Measurements from ENCODE around the gene NR2C1.
"Not testable (repeated sequence)": the region's sequence is repeated elsewhere in the genome, so short reads cannot be mapped to it uniquely, and the experiment has no call there.

The NR2C1 gene

DNA sequence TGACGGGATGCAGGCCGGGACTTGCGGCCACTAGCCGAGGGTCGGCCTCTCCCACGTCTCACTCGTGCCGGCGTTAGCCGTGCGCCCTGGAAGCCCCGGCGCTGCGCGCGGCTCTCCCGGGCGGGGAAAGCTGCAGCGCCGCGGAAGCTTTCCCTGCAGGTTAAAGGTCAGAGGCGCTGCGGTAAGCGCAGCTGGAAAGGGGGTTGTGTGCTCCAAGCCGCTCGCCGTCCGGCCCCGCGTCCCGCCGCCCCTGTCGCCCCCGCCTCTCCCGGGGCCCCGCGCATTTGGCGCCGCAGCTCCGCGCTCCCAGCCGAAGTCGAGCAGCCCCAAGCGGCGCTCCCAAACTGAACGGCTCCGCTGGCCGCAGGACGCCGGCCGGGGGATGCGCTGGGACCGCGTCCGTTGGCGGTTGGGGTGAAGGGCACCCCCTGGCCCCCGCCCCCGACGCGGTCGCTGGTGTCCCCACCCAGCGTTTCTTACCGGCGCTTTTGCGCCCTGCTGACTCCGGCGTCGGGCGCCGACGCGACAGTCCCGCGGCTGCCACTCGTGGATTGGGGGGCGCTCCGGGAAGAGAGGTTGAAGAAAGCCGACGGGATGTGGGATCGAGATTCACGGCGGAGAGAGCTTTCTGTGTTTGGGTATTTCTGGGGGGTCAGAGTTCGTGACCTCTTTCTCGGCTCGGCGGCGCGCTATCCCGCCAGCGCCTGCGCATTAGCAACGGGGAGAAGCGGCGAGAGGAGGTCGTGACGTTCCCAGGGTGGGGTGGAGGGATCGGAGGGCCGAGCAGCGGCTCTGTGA, at the start of gene NR2C1:
Gene NR2C1 (minus strand): TSS at position 719 of the 798 bp plus-strand sequence. CDS start 6,234 bp downstream, outside the sequence.
- peak; percentile 95 for DNase-seq

DNA sequence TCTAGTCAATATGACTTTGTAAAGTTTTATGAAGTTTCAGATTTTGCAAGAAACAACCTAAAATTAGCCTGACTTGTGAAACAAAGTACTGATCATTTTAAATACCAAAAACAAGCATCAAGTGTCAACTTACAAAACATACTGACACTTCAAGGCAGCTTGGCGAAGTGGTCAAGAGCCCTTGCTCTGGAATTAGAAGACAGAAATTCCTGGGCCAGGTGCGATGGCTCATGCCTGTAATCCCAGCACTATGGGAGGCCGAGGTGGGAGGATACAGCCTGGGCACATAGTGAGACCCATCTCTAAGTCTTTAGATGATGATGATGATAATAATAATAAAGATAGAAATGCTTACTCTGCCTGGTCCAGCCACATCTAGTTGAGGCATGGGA, 45.4 kb upstream of the NR2C1 start:
- DNase-seq, result no peak

DNA sequence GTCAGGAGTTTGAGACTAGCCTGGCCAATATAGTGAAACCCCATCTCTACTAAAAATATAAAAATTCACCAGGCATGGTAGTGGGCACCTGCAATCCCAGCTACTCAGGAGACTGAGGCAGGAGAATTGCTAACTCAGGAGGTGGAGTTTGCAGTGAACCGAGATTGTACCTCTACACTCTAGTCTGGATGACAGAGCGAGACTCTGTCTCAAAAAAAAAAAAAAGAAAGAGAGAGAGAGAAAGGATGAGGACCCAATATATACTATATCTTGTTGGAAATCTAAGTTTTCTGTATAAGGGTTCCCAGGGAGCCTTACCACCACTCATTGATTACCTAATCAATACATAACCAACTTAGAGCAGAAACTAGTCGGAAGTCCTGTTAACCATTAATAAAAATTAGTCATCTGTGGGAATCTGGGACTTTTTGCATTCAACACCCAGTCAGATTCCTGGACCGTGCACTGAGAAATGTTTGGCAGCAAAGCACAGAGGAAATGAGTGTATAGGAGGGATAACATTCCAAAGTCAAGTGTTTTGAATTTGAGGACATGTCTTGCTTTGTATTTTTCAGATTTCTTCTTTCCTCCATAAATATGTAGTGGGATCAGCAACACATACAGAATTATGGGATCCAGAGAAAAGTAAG, 44.8 kb upstream of the NR2C1 start:
- no peak for DNase-seq

DNA sequence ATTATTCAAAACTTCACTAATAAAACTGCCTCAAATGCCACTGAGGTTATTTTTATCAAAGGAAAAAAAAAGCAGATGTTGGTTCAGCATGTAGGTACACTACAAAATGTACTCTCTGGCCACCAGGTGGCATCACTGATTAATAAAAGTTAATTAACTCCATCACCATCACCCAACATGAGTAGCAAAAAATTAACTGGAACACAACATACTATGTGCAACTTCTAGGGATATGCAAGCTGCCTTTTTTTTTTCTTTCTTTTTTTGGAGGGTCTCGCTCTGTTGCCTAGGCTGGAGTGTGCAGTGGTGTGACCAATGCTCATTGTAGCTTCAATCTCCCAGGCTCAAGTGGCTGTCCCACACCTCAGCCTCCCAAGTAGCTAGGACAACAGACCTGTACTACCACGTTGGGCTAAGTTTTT, 43.8 kb upstream of the NR2C1 start:
- peak; percentile 77 for DNase-seq

DNA sequence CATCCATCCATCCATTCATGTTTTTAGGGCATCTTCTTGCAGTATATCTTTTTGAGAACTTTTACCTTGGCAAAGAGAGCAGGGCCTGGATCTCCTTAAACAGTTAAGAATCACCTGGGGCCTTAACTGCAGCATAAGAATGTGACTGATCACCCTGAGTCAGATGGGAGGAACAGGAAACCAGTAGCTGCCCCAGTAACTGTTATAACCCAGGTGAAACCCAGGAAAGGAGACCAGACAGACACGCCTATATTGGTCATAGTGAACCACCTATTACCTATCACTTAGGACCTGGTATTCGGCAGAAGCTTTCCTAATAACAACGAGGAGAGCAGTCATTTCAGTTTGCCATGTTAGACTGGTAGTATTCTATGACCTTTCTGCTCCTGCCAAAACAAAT, 43.4 kb upstream of the NR2C1 start:
- DNase-seq, result no peak

DNA sequence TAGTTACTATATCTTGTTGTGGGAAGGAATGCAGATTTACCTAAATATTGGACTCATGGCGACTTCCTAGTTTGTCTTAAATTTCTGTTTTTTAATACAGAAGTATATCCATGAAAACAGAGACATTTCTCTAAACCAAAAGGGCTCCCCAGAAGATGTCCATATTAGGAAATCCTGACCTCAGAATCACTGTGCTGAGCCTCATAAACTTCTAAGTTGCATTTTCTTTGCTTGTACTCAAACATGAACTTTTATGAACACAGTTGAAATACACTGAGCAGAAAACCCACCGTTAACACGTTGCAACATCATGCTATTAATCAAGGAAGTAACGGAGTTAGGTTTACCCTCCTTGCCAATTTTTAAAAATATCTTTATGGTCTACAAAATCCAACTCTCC, 42.9 kb upstream of the NR2C1 start:
- no peak for DNase-seq

DNA sequence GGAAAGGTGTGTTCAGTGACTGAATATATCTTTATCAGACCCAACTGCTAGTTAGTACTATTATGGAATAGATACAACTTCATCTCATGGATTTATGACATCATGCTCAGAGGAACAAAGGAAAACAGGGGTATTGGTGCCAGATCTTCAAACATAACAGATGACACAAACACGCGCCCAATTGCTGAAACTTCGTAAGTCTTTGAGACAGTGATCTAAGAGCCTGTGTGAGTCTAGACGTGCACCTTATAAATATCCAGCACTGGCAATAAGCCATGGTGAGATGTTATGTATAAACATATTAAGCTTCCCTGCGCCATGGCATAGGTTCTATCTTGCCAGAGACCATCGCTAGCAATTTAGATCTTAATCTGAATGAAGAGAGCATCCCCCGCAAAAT, 42.2 kb upstream of the NR2C1 start:
- DNase-seq, result no peak

DNA sequence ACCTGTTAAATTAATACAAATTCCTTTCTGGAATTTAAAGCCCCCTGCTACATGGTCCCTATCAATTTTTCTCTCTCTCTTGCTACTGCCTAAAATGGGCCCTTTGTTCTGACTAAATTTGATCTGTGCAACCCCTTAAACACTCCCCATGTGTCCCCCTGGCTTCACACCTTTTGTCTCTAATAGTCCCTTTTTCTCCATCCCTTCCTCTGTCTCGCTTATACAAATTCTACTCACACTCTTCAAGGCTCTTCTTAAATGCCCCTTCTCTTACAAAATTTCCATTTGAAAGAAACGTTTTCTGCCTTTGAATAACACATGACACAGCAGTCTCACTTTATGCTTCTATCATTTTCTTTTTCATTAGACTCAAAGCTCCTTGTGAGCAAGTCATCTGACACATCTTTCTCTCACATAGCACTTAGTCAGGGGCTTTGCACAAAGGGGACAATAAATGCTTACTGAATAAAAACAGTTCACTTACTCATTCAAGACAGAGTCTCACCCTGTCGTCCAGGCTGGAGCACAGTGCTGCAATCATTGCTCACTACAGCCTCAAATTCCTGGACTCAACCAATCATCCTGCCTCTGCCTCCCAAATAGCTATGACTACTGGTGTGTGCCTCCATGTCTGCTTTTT, 41.5 kb upstream of the NR2C1 start:
- DNase-seq, result no peak

DNA sequence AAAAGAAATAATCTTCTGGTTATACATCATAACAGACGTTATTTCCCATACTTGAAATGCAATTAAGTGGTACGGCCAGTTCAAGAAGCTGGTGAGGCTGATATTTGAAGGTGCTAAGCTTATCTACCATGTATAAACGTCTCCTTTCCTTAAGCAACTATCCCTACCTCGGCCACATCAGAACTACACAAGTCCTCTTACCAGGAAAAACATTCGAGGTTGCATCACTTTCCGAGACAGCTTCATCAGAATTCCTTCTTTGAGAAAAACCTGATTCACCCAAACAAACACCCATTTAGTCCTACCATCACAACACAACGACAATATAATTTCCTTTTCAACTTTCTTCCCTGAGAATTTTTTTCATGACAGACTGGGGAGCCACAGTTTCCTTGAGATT, 33.9 kb upstream of the NR2C1 start:
- DNase-seq, result no peak

DNA sequence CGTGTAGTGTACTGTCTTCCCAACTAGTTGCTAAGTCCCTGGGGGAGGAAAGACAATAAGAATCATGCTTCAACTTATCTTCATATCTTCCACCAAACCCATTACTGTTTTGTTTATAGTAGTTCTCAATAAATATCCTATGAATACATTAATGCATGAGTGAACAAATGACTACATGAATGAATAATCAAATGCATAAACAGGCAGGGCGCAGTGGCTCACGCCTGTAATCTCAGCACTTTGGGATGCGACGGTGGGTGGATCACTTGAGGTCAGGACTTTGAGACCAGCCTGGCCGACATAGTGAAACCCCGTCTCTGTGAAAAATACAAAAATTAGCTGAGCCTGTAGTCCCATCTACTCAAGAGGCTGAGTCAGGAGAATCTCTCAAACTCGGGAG, 32.1 kb upstream of the NR2C1 start:
- no peak for DNase-seq

DNA sequence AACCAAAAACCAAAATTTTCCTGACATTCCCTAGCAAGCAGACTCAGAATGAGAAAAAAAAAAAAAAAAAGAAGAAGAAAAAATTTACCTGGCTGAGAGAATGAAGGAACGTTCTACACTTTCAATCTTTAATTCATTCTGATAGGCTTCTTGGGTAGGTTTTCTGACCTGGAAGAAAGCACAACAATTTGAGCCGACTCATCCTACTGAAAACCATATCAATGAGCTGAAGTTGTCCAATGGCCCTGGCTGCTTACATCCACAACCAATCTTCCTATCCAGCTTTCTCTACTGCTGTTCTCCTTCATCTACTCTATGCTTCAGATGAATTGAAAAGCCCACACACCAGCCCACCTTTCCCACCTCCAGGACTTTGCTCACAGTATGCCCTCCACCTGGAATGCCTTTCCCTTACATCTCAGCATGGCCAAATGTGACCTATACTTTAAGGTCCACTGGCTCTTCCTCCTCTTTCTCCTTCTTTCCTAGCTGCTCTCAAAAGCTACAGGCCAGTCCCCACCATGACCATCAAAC, 31.6 kb upstream of the NR2C1 start:
- DNase-seq, result no peak

DNA sequence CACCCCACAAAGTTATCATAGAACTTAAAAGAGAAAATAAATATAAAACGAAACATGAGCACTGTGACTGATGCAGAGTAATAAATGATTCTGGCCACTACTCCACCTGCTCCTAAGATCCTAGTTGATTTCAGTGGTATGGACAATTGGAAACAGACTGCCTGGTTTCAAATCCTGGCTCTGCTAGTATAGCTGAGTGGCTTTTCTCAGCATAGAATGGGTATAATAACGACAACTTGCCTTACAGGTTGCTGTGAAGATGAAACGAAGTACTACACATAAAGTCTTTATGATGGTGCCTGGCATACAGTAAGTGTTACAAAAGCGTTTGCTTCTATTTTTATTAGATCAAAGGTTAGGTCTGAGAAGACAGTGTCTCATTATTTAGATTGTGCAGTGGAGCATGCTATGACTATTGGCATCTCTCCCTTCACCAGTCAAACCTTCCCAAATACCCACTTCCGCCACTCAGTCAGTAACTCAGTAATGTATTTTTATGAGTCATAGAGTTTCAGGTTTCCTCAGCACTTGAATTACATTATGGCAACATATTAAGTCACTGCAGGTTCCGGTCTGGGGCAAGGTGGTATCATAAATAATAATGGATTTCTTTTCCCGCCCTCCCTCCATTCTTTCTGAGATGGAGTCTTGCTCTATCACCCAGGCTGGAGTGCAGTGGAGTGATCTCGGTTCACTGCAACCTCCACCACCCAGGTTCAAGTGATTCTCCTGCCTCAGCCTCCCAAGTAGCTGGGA, 29.7 kb upstream of the NR2C1 start:
- DNase-seq, result peak; percentile 10

DNA sequence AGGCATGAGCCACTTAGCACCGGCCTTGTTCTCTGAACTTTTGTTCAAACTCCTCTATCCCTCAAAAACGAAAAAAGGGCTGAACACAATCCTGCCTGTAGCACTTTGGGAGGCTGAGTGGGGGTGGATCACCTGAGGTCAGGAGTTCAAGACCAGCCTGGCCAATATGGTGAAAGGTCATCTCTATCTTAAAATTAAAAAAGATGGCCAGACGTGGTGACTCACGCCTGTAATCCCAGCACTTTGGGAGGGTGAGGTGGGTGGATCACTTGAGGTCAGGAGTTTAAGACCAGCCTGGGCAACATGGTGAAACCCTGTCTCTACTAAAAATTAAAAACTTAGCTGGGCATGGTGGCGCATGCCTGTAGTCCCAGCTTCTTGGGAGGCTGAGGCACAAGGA, 28.5 kb upstream of the NR2C1 start:
- DNase-seq, result not testable (repeated sequence)

DNA sequence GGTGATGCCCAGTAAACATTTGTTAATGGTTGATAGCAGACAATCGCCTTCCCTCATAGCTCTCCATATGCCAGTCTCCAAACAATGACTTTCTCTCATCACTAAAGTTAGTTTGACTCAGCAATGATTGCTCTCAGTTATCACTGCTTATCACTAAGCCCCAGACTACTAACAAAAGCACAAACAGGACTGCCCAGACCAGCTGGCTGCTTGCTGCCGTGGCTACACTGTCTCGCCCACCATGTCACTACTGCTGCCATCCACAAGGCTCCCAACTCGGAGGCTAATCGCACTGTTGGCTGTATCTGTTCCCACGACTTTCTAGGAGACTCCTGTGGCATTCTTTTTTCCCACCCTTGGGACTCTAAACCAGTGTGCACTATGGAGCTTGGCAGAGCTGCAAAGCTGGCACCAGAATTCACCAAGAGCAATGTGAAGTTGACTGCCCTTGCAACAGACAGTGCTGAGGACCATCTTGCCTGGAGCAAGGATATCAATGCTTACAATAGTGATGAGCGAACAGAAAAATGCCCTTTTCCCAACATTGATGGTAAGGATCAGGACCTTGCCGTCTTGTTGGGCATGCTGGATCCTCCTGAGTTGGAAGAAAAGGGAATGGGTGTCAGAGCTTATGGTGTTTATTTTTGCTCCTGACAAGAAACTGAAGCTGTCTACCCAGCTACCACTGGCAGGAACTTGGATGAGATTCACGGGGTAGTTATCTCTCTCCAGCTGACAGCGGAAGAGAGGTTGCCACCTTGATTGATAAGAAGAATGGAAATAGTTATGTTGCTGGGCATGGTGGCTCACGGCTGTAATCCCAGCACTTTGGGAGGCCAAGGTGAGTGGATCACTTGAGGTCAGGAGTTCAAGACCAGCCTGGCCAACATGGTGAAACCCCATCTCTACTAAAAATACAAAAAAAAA, 27.1 kb upstream of the NR2C1 start:
- DNase-seq, result no peak

DNA sequence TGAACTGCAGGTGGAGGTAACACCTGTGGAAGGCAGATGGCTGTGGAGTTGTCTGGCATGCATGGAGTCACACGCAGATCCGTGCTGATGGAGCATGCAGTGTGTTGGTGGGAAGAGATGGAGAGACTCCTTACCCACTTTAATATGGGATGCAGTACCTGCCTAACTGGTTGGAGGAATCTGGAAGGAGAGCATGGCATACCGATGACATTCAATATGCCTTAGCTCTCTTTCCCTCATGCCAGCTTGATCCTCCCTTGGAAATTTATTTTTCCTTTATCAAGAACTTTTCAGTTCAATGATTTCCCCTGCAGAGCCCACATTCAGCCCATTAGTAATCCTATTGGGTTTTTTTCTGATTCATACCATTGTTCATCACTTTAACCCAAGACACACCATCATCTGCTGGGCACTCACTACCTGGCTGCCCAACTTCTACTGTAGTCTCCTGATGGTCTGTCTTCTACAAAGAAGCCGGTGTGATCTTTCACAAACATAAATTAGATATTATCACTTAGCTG, 25.9 kb upstream of the NR2C1 start:
- no peak for DNase-seq

DNA sequence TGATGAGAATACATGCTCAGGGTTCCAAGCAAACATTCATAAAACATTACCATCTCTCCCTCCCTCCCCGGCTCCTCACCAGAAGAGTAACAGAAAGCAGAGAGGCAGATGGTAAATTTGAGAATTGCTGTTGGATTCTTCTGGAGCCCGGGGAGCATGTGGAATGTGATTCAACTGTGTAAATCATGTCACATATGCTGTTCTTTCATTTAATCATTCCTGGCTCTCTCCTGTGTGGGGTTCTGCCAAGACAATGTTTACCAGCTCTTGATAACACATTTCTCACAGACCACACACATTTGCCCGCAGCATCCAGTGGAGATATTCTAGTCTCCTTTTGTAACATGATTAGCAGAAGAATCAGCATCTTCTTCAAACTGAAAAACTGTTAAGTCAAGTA, 23.4 kb upstream of the NR2C1 start:
- no peak for DNase-seq

DNA sequence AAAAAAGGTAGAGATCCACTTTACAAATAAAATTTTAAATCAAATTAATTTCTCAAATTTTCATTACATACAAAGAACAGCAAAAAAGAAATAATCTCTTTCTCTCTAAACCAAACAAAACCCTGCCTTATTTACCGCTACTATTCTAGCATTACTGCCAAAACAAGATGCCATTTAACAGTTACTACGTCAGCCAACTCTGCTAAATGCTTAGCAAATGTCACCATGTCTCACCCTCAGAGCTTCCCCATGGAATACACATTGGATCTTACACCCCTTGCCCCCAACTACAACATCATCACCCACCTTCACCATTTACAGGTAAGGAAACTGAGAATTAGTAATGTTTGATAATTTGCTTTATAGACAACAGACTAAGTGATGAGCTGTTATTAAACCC, 23.0 kb upstream of the NR2C1 start:
- no peak for DNase-seq

DNA sequence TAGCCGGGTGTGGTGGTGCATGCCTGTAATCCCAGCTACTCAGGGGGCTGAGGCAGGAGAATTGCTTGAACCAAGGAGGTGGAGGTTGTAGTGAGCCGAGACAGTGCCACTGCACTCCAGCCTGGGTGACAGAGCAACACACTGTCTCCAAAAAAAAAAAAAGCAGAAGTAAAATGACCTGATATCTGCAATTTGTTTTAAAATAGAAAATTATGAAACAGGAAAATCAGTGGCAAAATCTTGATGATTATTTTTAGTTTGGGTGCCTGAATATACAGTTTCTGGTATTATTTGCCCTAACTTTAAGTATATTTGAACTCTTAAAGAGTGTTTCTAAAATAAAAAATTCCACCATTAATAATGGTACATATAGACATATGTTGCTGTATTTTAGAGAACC, 22.4 kb upstream of the NR2C1 start:
- DNase-seq, result not testable (repeated sequence)

DNA sequence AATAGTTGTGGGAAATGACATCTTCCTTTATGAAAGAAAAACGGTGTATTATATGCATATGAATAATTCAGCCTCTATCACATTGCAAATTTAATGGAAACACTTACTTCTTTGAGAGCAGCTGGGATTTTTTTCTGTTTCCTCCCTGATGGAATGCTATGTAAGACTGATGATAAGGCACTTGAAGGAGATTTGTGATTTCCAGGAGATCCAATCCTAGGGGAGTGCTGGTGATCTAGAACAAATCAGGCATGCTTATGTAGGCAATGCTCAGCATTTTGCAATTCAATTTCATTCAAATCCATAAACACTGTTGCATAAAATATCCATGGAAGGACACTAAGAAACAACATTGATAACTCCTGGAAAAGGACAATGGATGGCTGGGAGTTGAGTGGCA, 16.0 kb upstream of the NR2C1 start:
- no peak for DNase-seq

DNA sequence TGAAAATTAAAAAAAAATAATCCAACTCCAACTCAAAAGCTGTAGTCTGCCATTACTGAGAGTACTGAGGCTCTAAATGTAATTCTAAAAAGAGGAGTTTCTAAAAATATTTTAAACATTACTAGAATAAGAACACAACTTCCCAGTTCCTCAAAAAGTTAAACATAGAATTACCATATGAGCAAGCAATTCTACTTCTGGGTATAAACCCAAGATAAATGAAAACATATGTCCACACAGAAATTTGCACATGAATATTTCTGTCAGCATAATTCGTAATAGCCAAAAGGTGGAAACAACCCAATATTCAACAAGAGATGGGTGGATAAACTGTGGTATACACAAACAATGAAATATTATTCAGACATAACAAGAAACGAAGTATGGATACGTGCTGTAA, 15.0 kb upstream of the NR2C1 start:
- no peak for DNase-seq

DNA sequence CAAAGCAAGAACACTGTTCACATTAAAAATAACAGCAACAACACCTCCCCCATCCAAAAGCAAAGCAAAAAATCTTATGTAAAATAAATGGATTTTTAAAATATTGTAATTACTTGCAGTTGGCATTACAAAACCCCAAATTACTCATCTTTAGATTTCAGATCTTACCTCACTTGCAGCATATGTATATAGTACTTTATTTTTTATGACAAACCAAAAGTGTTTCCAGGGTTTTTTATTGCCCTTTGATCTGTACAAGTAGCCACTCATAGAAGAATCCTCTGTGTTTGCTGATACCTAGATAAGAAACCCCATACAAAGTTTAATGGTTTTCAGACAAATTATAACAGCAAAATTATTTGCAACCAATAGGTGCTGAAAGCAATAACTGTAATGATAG, 12.2 kb upstream of the NR2C1 start:
- DNase-seq, result no peak

DNA sequence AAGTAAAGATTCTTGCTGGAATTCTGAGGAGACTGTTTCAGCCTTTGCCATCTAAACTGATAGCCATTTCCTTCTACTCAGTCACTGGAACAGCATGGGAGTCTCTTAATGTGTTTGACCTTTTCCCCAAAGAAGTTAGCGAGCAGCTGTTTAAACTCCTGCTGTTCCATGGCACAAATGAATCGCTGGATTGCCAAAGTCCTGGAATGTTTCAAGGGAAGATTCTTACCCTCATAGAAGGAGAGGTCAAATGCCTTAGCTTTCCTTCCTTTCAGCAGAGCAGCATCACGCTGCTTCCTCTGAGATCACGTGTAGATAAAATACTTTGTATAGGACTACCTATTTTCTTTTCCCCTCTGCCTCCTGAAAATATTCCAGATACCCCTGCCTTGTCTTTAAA, 10.5 kb upstream of the NR2C1 start:
- DNase-seq, result no peak

All from CD4-positive, alpha-beta T cell treated with Interleukin-21 for 1 hour (primary cell).